Progenitor cell of endocrine pancreas (in vitro differentiated cells): ENCODE data around the gene GALNT1. TPM values are rescaled to one million over a fixed set of nuclear protein-coding genes. Genes with fewer than 3 reads are reported as not detected.

ENCODE experiments used
- DNase-seq: peaks from one replicate; pipeline ENCODE4 v3.0.0; 2021; ENCODE audit warnings: low spot score; ENCODE audit not compliant: unreplicated experiment
- H3K27ac Mint-ChIP-seq: 2 replicates; pipeline ENCODE4 v1.8.0; 2021; ENCODE audit warnings: mild to moderate bottlenecking, moderate library complexity, mixed read lengths
- H3K27me3 Mint-ChIP-seq: 2 replicates; pipeline ENCODE4 v1.8.0; 2021; ENCODE audit warnings: mixed read lengths
- H3K36me3 Mint-ChIP-seq: 2 replicates; pipeline ENCODE4 v1.8.0; 2022; ENCODE audit warnings: mixed read lengths; ENCODE audit not compliant: insufficient read depth
- H3K4me1 Mint-ChIP-seq: 2 replicates; pipeline ENCODE4 v1.8.0; 2021; ENCODE audit warnings: low read depth, mixed read lengths
- H3K4me3 Mint-ChIP-seq: 2 replicates; pipeline ENCODE4 v1.8.0; 2021; ENCODE audit warnings: low read depth, mild to moderate bottlenecking, moderate library complexity, mixed read lengths
- H3K9me3 Mint-ChIP-seq: 2 replicates; pipeline ENCODE4 v1.8.0; 2021; ENCODE audit warnings: low read depth, mixed read lengths
- CTCF ChIP-seq: fragments of 200-600 bp; sonication (generic); IDR thresholded peaks from one replicate; pipeline ENCODE4 v1.5.0; 2021; ENCODE audit warnings: antibody characterized with exemption, mild to moderate bottlenecking; ENCODE audit not compliant: unreplicated experiment
- total RNA-seq: library from RNA; stranded (reverse); gene quantifications from 2 replicates; pipeline ENCODE4 v1.2.1, GENCODE V29; 2021

The GALNT1 gene
- total RNA-seq, 1 donor from 2014 or later, result 92.8 TPM

GRCh38 chr18:35673682-35674081 lies 92.1 kb downstream of the GALNT1 start:
- Mint-ChIP-seq H3K36me3 (peaks cover 7% of the 10 kb centered on the region), H3K4me1 (peaks cover 9% of the 10 kb centered on the region), H3K27ac (no peak overlapping the region), H3K4me3 (no peak overlapping the region), H3K27me3 (no peaks in the 10 kb centered on the region), H3K9me3 (no peaks in the 10 kb centered on the region)
- DNase-seq, result no peak
- no peak for TF ChIP-seq CTCF

- H3K27ac Mint-ChIP-seq, result no peak overlapping the region
- peaks cover 18% of the 10 kb centered on the region for H3K4me1 Mint-ChIP-seq
- H3K4me3 Mint-ChIP-seq, result no peak overlapping the region
- H3K27me3 Mint-ChIP-seq, result no peaks in the 10 kb centered on the region
- TF ChIP-seq CTCF, result no peak
- DNase-seq, result no peak
- H3K36me3 Mint-ChIP-seq, result peaks cover 8% of the 10 kb centered on the region
- H3K9me3 Mint-ChIP-seq, result no peaks in the 10 kb centered on the region
Measured at GRCh38 chr18:35680139-35680551, 98.6 kb downstream of the GALNT1 start.

- Mint-ChIP-seq H3K27ac (no peak overlapping the region), H3K36me3 (peaks cover 15% of the 10 kb centered on the region), H3K27me3 (no peaks in the 10 kb centered on the region), H3K9me3 (no peaks in the 10 kb centered on the region), H3K4me1 (peaks cover 18% of the 10 kb centered on the region), H3K4me3 (no peak overlapping the region)
- no peak for TF ChIP-seq CTCF
- no peak for DNase-seq
Measured at GRCh38 chr18:35682281-35682867, 100.8 kb downstream of the GALNT1 start.

GRCh38 chr18:35683021-35683420 lies 101.5 kb downstream of the GALNT1 start:
- H3K36me3 Mint-ChIP-seq, result peaks cover 17% of the 10 kb centered on the region
- peaks cover 18% of the 10 kb centered on the region for H3K4me1 Mint-ChIP-seq
- H3K27ac Mint-ChIP-seq, result no peak overlapping the region
- H3K4me3 Mint-ChIP-seq, result no peak overlapping the region
- no peak for DNase-seq
- no peaks in the 10 kb centered on the region for H3K27me3 Mint-ChIP-seq
- TF ChIP-seq CTCF, result no peak
- H3K9me3 Mint-ChIP-seq, result no peaks in the 10 kb centered on the region

- Mint-ChIP-seq H3K9me3 (no peaks in the 10 kb centered on the region), H3K4me1 (peaks cover 2% of the 10 kb centered on the region), H3K4me3 (no peak overlapping the region), H3K36me3 (peaks cover 9% of the 10 kb centered on the region), H3K27me3 (no peaks in the 10 kb centered on the region), H3K27ac (no peak overlapping the region)
- no peak for DNase-seq
- TF ChIP-seq CTCF, result no peak
Measured at GRCh38 chr18:35688757-35689156, 107.2 kb downstream of the GALNT1 start.
